ENCODE data around the gene ZNF536.
"Not testable (repeated sequence)": the region's sequence is repeated elsewhere in the genome, so short reads cannot be mapped to it uniquely, and the experiment has no call there.

- not testable (repeated sequence) for TF ChIP-seq CTCF (IDR thresholded peaks at IDR 0.05); ZFX (IDR thresholded peaks at IDR 0.05; ENCODE audit: borderline replicate concordance)
Observed at GRCh38 chr19:30466598-30466997, 94.4 kb downstream of the ZNF536 start.
